ENCODE measurements around the gene SSBP3.

DNA sequence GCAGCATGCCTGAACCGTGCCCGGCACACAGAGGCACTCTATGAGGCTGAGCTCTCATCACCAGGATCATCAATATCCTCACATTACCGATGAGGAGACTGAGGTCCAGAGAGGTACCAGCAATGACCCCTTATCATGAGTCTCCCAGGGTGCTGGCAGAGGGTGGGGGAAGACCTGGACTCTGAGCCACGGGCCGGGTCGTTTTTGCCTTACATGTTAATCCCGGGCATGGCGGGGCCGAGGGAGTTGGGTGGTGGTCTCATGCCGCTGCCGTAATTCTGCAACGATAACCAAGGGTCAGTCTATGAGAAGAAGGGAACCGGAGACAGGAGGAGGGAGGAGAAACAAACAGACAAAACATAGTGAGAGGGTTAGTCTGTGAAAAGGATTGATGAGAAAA is 163.2 kb downstream of the SSBP3 start:
- TF ChIP-seq, protein P1, sequence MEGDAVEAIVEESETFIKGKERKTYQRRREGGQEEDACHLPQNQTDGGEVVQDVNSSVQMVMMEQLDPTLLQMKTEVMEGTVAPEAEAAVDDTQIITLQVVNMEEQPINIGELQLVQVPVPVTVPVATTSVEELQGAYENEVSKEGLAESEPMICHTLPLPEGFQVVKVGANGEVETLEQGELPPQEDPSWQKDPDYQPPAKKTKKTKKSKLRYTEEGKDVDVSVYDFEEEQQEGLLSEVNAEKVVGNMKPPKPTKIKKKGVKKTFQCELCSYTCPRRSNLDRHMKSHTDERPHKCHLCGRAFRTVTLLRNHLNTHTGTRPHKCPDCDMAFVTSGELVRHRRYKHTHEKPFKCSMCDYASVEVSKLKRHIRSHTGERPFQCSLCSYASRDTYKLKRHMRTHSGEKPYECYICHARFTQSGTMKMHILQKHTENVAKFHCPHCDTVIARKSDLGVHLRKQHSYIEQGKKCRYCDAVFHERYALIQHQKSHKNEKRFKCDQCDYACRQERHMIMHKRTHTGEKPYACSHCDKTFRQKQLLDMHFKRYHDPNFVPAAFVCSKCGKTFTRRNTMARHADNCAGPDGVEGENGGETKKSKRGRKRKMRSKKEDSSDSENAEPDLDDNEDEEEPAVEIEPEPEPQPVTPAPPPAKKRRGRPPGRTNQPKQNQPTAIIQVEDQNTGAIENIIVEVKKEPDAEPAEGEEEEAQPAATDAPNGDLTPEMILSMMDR (IDR thresholded peaks at IDR 0.05; ENCODE audit: borderline replicate concordance, extremely low read depth, low read length, poor library complexity, severe bottlenecking) = no peak
- TF ChIP-seq EZH2 (IDR thresholded peaks at IDR 0.05; ENCODE audit: borderline replicate concordance, low read depth, low read length, severe bottlenecking) = no peak

All from DND-41 (cell line).